ENCODE data around the gene FAM43B.

The FAM43B gene

GRCh38 chr1:20540281-20540680 lies 12.1 kb upstream of the FAM43B start:
- Histone ChIP-seq H3K4me3 (ENCODE audit: low read depth, low read length, poor library complexity, severe bottlenecking) (no peak overlapping the region), H3K27ac (ENCODE audit: low read depth, low read length, poor library complexity, severe bottlenecking) (no peak overlapping the region), H3K79me2 (ENCODE audit: insufficient read depth, low read length) (no peaks in the 10 kb centered on the region), H3K9ac (ENCODE audit: low read length) (no peak overlapping the region), H3K36me3 (ENCODE audit: insufficient read depth, low read length) (no peaks in the 10 kb centered on the region), H4K20me1 (ENCODE audit: insufficient read depth, low read length) (no peaks in the 10 kb centered on the region), H3K4me1 (ENCODE audit: insufficient read depth, low read length, severe bottlenecking) (no peaks in the 10 kb centered on the region), H3K9me3 (ENCODE audit: low read length) (no peaks in the 10 kb centered on the region), H2AFZ (ENCODE audit: low read length) (no peak overlapping the region), H3K9me2 (ENCODE audit: low read depth, low read length) (no peaks in the 10 kb centered on the region), H3F3A (ENCODE audit: insufficient read depth, low read length) (no peaks in the 10 kb centered on the region), H3K4me2 (ENCODE audit: low read length) (no peak overlapping the region), H3K27me3 (ENCODE audit: insufficient read depth, low read length) (no peaks in the 10 kb centered on the region)
- no peak for TF ChIP-seq CTCF (IDR thresholded peaks at IDR 0.05; ENCODE audit: low read length)
- TF ChIP-seq EZH2 (IDR thresholded peaks at IDR 0.05; ENCODE audit: borderline replicate concordance, low read length) = no peak

GRCh38 chr1:20546637-20547036 lies 5.7 kb upstream of the FAM43B start:
- no peaks in the 10 kb centered on the region for H3K4me1 ChIP-seq (ENCODE audit: insufficient read depth, low read length, severe bottlenecking)
- H3K9me3 ChIP-seq (ENCODE audit: low read length) = no peaks in the 10 kb centered on the region
- TF ChIP-seq CTCF (IDR thresholded peaks at IDR 0.05; ENCODE audit: low read length) = no peak
- no peak for TF ChIP-seq EZH2 (IDR thresholded peaks at IDR 0.05; ENCODE audit: borderline replicate concordance, low read length)
- H4K20me1 ChIP-seq (ENCODE audit: insufficient read depth, low read length) = no peaks in the 10 kb centered on the region
- no peak overlapping the region for H3K9ac ChIP-seq (ENCODE audit: low read length)
- H3K4me2 ChIP-seq (ENCODE audit: low read length) = no peak overlapping the region
- no peaks in the 10 kb centered on the region for H3K9me2 ChIP-seq (ENCODE audit: low read depth, low read length)
- no peak overlapping the region for H3K4me3 ChIP-seq (ENCODE audit: low read depth, low read length, poor library complexity, severe bottlenecking)
- no peaks in the 10 kb centered on the region for H3K27me3 ChIP-seq (ENCODE audit: insufficient read depth, low read length)
- no peak overlapping the region for H2AFZ ChIP-seq (ENCODE audit: low read length)
- no peaks in the 10 kb centered on the region for H3K79me2 ChIP-seq (ENCODE audit: insufficient read depth, low read length)
- H3F3A ChIP-seq (ENCODE audit: insufficient read depth, low read length) = no peaks in the 10 kb centered on the region
- H3K27ac ChIP-seq (ENCODE audit: low read depth, low read length, poor library complexity, severe bottlenecking) = no peak overlapping the region
- H3K36me3 ChIP-seq (ENCODE audit: insufficient read depth, low read length) = no peaks in the 10 kb centered on the region

GRCh38 chr1:20551161-20551560 lies 1.2 kb upstream of the FAM43B start:
- Histone ChIP-seq H3K4me3 (ENCODE audit: low read depth, low read length, poor library complexity, severe bottlenecking) (no peak overlapping the region), H3K9me3 (ENCODE audit: low read length) (no peaks in the 10 kb centered on the region), H3K36me3 (ENCODE audit: insufficient read depth, low read length) (no peaks in the 10 kb centered on the region), H3K4me2 (ENCODE audit: low read length) (no peak overlapping the region), H3K9me2 (ENCODE audit: low read depth, low read length) (no peaks in the 10 kb centered on the region), H4K20me1 (ENCODE audit: insufficient read depth, low read length) (no peaks in the 10 kb centered on the region), H3K27ac (ENCODE audit: low read depth, low read length, poor library complexity, severe bottlenecking) (no peak overlapping the region), H3F3A (ENCODE audit: insufficient read depth, low read length) (no peaks in the 10 kb centered on the region), H3K4me1 (ENCODE audit: insufficient read depth, low read length, severe bottlenecking) (no peaks in the 10 kb centered on the region), H2AFZ (ENCODE audit: low read length) (no peak overlapping the region), H3K27me3 (ENCODE audit: insufficient read depth, low read length) (no peaks in the 10 kb centered on the region), H3K9ac (ENCODE audit: low read length) (no peak overlapping the region), H3K79me2 (ENCODE audit: insufficient read depth, low read length) (no peaks in the 10 kb centered on the region)
- TF ChIP-seq EZH2 (IDR thresholded peaks at IDR 0.05; ENCODE audit: borderline replicate concordance, low read length) (no peak), CTCF (IDR thresholded peaks at IDR 0.05; ENCODE audit: low read length) (no peak)
